Measurements from ENCODE around the gene TRAF3.

TRAF3 gene

DNA sequence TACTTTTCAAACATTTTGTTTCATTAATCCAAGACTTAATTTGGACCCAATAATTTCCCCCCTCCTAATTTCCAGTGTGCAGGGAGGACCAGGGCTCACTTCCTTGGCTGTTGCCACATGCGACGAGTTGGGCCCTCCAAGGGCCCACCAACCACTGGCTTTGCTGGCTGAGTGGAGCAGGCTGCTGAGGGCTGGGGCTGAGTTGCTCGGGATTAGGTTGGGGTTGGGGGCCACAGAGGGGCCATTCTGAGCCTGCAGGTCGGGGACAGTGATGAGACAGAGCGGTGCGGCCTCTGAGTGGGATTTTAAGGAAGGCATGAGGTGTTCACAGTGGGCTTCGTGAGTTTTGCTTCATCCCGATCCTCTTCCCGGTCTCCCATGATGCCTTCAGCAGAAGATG, 6.1 kb upstream of the TRAF3 start:
- no peak for DNase-seq (ENCODE audit: low read depth)
- H3K4me3 ChIP-seq (ENCODE audit: low read length): no peak overlapping the region
- TF ChIP-seq, protein P1, sequence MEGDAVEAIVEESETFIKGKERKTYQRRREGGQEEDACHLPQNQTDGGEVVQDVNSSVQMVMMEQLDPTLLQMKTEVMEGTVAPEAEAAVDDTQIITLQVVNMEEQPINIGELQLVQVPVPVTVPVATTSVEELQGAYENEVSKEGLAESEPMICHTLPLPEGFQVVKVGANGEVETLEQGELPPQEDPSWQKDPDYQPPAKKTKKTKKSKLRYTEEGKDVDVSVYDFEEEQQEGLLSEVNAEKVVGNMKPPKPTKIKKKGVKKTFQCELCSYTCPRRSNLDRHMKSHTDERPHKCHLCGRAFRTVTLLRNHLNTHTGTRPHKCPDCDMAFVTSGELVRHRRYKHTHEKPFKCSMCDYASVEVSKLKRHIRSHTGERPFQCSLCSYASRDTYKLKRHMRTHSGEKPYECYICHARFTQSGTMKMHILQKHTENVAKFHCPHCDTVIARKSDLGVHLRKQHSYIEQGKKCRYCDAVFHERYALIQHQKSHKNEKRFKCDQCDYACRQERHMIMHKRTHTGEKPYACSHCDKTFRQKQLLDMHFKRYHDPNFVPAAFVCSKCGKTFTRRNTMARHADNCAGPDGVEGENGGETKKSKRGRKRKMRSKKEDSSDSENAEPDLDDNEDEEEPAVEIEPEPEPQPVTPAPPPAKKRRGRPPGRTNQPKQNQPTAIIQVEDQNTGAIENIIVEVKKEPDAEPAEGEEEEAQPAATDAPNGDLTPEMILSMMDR (IDR thresholded peaks at IDR 0.05; ENCODE audit: insufficient read depth, low read depth, low read length, missing control alignments): no peak

DNA sequence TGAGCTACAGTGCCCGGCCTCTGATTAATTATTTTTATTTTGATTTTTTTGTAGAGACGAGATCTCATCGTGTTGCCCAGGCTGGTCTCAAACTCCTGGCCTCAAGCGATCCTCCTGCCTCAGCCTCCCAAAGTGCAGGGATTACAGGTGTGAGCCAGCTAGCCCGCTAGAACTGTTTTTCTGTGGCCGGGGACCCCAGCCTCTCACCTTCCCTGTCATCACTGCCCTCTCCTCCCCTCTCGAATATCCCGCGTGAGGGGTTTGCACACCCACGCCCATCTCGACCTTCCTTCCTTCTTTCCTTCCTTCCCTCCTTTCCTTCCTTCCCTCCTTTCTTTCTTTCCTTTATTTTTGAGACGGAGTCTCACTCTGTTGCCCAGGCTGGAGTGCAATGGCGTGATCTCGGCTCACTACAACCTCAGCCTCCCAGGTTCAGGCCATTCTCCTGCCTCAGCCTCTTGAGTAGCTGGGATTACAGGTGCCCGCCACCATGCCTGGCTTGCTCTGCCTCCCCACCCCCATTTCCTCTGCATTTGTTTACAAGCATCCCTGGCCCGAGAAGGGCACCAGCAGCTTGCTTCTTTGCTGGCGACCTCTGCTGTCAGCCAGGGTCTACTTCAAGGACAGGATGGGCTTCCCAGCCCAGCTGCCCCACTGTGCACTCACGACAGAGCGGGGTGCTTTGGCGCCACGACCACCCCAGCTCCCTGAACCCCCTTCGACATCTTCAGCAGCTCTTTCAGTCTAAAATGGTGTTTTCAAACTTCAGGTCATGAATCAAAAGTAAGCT, 4.3 kb upstream of the TRAF3 start:
- TF ChIP-seq, protein P1 (IDR thresholded peaks at IDR 0.05; ENCODE audit: insufficient read depth, low read depth, low read length, missing control alignments): no peak
- no peak for DNase-seq (ENCODE audit: low read depth)
- H3K4me3 ChIP-seq (ENCODE audit: low read length): no peak overlapping the region

DNA sequence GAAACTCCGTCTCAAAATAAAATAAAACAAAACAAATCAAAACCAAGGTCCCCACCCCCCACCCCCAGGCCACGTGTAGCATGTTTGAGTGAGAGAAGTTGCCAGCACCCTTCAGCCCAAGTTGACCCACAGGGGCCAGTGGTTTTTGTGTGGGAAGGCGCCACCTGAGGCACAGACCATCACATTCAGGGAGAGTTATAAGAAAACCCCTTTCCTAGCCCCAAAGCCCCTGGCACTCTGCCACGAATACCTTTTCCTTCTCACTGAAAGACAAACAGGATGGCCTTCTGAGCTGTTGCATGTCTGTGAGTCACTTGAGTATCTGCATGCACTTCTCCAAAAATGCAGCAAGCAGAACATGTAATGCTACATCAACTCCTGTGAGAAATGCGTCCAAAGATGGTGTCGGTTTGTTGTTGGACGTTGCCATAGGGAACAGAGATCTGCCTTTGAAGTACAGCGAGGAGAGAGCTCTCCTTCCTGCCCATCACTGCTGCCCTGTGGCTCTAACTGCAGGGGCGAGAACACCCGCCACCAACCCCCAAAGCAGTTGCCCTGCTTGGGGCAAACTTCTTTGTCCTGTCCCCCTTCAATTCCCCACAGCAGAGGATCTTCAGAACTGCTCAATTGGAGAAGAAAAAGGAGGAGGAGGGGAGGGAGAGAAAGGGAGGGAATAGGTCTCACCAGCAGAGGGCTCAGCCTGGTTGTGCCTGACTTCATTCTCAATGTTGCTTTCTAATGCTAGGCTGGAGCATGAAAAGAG, 2.7 kb upstream of the TRAF3 start:
- DNase-seq (ENCODE audit: low read depth): peak; percentile 81
- no peak overlapping the region for H3K4me3 ChIP-seq (ENCODE audit: low read length)
- TF ChIP-seq, protein P1 (IDR thresholded peaks at IDR 0.05; ENCODE audit: insufficient read depth, low read depth, low read length, missing control alignments): peak; percentile 86

DNA sequence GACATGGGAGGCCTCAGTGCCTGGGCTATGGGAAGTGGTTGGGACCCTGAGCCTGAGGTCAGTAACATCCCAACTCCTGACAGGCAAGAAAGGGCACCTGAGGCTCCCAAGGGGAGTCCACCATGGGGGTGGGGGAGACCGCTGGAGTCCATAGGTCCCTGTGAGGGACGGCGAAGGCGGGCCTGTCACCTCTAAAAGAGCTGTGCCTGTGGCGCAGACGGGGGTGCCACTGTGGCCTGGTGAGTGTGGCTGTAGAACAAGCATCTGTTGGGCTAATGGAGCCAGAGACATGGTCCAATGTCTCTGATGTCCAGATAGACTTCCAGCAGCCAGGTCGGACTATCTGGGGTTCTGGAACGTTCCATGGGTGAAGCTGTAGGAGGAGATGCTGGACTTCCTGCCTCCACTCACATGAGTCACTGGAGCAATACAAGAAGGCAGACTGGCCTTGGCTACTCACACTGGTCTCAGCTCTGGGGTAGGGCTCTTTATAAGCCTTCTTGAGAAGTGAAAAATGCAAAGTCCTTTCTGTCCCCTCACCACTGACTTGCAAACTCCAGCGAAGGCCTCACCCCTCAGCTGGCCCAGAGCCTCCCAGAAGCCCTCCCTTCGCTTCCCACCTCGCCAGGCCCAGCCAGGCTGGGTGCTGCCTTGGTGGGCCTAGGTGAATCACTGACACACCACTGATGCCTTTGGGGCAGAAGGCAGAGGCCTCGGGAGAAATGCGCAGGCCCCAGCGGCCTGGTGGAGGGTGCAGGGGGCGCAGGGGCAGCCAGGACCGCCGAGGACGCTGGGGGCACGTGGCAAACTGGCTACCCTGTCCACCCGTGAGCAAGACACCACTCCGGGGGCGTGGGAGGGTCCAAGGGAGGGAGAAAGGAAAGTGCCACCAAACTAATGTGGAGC, 1.1 kb upstream of the TRAF3 start:
- no peak overlapping the region for H3K4me3 ChIP-seq (ENCODE audit: low read length)
- peak; percentile 65 for DNase-seq (ENCODE audit: low read depth)
- TF ChIP-seq, protein P1 (IDR thresholded peaks at IDR 0.05; ENCODE audit: insufficient read depth, low read depth, low read length, missing control alignments): no peak

DNA sequence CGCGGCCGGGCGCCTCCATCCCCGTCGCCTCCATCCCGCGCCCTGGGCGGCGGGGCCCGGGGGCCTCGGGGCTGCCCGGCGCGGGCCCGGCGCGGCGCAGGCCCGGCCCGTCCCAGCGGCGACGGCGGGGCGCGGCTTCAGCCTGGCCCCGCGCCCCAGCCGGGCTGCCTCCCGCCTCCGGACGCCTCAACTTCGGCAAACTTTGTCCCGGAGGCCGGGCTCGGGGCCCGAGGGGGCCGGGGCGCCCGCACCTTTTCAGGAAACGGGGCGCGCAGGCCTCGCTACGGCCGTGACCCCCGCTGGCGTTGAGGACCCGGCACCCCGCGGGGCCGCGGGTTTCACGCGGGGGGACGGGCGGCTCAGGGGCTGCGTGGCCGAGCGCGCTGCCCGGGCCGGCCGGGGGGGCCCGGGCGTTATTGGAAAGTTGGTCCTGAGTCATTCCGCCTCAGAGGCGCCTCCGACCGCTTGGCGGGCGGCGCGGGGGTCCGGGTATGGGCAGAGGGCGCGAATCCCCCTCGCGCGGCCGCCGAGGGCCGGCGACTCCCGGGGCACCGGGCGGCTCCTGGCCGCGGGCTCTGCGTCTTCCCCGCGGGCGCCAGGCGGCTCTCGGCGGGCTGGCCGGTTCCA, 575 bp downstream of the TRAF3 start:
- peak; percentile 23 for DNase-seq (ENCODE audit: low read depth)
- TF ChIP-seq, protein P1 (IDR thresholded peaks at IDR 0.05; ENCODE audit: insufficient read depth, low read depth, low read length, missing control alignments): no peak
- peak overlapping the region; percentile 64 for H3K4me3 ChIP-seq (ENCODE audit: low read length)

DNA sequence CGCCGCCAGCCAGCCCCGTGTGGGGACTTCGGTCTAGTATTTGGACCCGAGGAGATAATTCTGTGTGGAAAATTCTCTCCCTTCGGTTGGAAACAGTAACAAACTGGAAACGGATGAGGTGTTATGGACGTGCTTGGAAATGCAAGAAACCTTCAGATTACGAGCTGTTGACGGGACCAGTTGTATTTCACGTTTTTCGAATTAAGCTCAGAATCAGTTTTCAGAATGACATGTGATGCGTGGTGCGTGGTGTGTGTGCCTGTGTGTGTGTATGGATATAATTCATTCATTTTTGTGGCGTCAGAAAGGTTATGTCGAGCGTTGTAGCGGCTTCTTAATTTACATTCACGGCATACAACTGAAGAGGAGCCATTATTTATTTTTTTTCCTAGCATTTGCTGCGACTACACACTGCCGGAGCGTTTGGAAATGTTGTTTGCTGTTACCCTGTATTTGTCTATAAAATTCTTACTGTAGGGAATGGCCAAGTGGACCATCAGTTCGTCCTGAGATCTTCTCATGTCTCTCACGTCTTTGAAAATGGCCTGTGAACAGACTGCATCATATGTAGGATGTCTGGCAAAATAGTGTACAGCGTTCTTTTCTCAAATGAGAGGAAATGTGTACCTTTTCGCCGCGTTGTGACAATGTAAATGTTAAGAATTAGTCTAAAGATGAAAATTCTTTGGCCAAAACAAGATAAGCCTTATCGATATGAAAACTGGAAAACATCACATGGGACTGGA, 1.3 kb downstream of the TRAF3 start:
- TF ChIP-seq, protein P1 (IDR thresholded peaks at IDR 0.05; ENCODE audit: insufficient read depth, low read depth, low read length, missing control alignments): no peak
- peak; percentile 27 for DNase-seq (ENCODE audit: low read depth)
- H3K4me3 ChIP-seq (ENCODE audit: low read length): peak overlapping the region; percentile 64
